ENCODE measurements around the gene PCYT1A. TPM values are rescaled to one million over a fixed set of nuclear protein-coding genes. Genes with fewer than 3 reads are reported as not detected.
"Not testable (repeated sequence)": the region's sequence is repeated elsewhere in the genome, so short reads cannot be mapped to it uniquely, and the experiment has no call there.

The PCYT1A gene
- total RNA-seq, 2 donors from 2014 or later: 52.0 to 56.9 TPM

DNA sequence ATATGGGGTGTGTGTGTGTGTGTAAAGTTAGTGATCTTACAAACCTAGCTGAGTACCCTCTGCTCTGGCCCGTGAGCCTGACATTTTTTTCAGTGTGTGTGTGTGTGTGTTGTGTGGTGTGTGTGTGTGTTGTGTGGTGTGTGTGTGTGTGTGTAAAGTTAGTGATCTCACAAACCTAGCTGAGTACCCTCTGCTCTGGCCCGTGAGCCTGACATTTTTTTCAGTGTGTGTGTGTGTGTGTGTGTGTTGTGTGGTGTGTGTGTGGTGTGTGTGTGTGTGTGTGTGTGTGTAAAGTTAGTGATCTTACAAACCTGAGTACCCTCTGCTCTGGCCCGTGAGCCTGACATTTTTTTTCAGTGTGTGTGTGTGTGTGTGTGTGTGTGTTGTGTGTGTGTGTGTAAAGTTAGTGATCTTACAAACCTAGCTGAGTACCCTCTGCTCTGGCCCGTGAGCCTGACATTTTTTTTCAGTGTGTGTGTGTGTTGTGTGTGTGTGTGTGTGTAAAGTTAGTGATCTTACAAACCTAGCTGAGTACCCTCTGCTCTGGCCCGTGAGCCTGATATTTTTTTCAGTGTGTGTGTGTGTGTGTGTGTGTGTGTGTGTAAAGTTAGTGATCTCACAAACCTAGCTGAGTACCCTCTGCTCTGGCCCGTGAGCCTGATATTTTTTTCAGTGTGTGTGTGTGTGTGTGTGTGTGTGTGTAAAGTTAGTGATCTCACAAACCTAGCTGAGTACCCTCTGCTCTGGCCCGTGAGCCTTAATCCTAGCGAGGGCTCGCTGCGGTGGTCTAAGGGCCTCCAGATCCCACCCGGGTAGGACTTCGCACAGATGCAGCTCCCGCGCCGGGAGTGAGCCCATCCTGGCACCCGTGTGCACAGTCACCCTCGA, 29.5 kb upstream of the PCYT1A start:
- H3K27ac Mint-ChIP-seq: peak overlapping the region; percentile 89
- peak overlapping the region; percentile 96 to 97 for H3K4me3 Mint-ChIP-seq
- not testable (repeated sequence) for H3K9me3 Mint-ChIP-seq; ATAC-seq (replicated peaks in 1 of 2); H3K36me3 Mint-ChIP-seq (ENCODE audit: insufficient read depth in 2 of 2); DNase-seq; H3K4me1 Mint-ChIP-seq (ENCODE audit: low read depth); H3K27me3 Mint-ChIP-seq (ENCODE audit: low read depth)

DNA sequence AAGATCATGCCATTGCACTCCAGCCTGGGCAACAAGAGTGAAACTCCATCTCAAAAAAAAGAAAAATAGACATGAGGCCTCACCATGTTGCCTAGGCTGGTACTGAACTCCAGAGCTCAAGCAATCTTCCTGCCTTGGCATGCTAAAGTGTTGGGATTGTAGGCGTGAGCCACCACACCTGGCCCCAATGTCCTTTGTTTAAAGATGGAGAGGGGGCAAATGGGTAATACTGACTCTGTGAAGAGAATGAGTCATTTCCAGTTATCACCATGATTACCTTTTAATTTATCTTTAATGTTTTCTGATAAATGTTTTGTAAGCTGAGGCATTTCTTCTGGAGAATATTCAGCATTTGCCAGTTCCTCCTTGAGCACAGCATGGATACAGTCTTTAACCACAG, 28.3 kb upstream of the PCYT1A start:
- H3K36me3 Mint-ChIP-seq (ENCODE audit: insufficient read depth in 2 of 2): peaks cover 2 to 5% of the 10 kb centered on the region in 2 donors
- no peaks in the 10 kb centered on the region for H3K9me3 Mint-ChIP-seq
- no peak overlapping the region for H3K27ac Mint-ChIP-seq
- no peaks in the 10 kb centered on the region for H3K27me3 Mint-ChIP-seq (ENCODE audit: low read depth)
- ATAC-seq (replicated peaks in 1 of 2): no peak
- peaks cover 6% of the 10 kb centered on the region for H3K4me1 Mint-ChIP-seq (ENCODE audit: low read depth)
- no peak overlapping the region for H3K4me3 Mint-ChIP-seq
- no peak for DNase-seq

DNA sequence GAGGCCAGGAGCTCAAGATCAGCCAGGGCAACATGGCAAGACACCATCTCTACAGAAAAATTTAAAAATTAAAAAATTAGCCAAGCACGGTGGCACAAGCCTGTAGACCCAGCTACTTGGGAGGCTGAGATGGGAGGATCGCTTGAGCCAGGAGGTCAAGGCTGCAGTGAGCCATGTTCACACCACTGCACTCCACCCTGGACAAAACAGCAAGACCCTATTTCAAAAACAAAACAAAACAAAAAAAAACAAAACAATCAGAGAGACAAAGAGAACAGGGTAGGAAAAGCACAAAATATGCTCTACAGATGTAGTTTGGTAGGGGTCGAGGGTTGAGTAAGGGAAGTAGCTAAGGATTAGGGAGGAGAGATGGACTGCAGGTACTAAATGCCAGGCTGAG, 27.1 kb upstream of the PCYT1A start:
- DNase-seq (no peak), ATAC-seq (replicated peaks in 1 of 2) (no peak)
- Mint-ChIP-seq H3K4me1 (ENCODE audit: low read depth) (peaks cover 5% of the 10 kb centered on the region), H3K27ac (no peak overlapping the region), H3K4me3 (no peak overlapping the region), H3K36me3 (ENCODE audit: insufficient read depth in 2 of 2) (peaks cover 2 to 5% of the 10 kb centered on the region in 2 donors), H3K9me3 (no peaks in the 10 kb centered on the region), H3K27me3 (ENCODE audit: low read depth) (no peaks in the 10 kb centered on the region)

DNA sequence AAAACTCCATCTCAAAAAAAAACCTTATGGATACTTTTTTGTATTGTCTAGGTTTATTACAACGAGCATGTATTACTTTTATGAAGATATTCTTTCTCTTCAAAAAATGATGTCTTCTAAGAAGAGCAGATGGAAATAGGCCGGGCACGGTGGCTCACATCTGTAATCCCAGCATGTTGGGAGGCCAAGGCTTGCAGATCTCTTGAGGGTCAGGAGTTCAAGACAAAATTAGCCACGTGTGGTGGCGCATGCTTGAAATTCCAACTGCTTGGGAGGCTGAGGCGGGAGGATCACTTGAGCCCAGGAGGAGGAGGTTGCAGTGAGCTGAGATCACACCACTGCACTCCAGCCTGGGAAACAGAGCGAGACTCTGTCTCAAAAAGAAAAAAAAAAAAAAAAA, 26.6 kb upstream of the PCYT1A start:
- not testable (repeated sequence) for H3K27me3 Mint-ChIP-seq (ENCODE audit: low read depth); H3K27ac Mint-ChIP-seq; H3K36me3 Mint-ChIP-seq (ENCODE audit: insufficient read depth in 2 of 2); H3K9me3 Mint-ChIP-seq; ATAC-seq (replicated peaks in 1 of 2); H3K4me1 Mint-ChIP-seq (ENCODE audit: low read depth); DNase-seq; H3K4me3 Mint-ChIP-seq

DNA sequence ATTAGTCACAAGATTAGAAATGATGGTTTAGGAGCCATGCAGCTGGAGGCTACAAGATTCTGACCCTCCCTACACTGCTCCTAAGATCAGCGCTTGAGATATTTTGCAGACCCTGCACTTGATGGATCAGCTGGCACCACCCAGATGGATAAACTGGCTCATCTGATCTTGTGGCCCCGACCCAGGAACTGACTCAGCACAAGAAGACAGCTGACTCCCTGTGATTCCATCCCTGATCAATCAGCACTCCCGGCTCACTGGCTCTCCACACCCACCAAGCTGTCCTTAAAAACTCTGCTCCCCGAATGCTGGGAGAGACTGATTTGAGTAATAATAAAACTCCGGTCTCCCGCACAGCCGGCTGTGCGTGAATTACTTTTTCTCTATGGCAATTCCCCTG, 15.4 kb upstream of the PCYT1A start:
- not testable (repeated sequence) for H3K27ac Mint-ChIP-seq; H3K4me3 Mint-ChIP-seq; H3K4me1 Mint-ChIP-seq (ENCODE audit: low read depth); DNase-seq; ATAC-seq (replicated peaks in 1 of 2); H3K36me3 Mint-ChIP-seq (ENCODE audit: insufficient read depth in 2 of 2); H3K9me3 Mint-ChIP-seq; H3K27me3 Mint-ChIP-seq (ENCODE audit: low read depth)

GRCh38 chr3:196302551-196302950, 15.0 kb upstream of the PCYT1A start:
- H3K27ac Mint-ChIP-seq; H3K4me1 Mint-ChIP-seq (ENCODE audit: low read depth); H3K9me3 Mint-ChIP-seq; ATAC-seq (replicated peaks in 1 of 2); H3K27me3 Mint-ChIP-seq (ENCODE audit: low read depth); DNase-seq; H3K4me3 Mint-ChIP-seq; H3K36me3 Mint-ChIP-seq (ENCODE audit: insufficient read depth in 2 of 2): not testable (repeated sequence)

DNA sequence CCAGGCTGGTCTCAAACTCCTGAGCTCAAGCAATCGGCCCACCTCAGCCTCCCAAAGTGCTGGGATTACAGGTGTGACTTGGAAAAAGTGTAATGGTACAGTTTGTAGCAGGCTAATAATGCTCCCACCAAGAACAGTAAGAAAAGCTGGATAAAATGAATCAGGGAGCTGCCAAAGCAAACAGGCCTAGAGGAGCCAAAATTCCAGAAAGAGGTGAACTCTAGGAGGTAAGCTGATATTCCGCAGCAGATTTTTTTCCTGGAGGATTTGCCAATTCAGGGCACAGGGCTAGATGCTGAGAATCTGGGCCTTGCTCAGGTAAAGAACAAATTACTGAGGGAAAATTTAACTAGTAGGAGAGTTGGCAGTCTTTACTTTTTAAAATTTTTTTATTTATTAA, 11.0 kb upstream of the PCYT1A start:
- H3K4me3 Mint-ChIP-seq: no peak overlapping the region
- H3K27ac Mint-ChIP-seq: no peak overlapping the region
- H3K27me3 Mint-ChIP-seq (ENCODE audit: low read depth): no peaks in the 10 kb centered on the region
- H3K9me3 Mint-ChIP-seq: no peaks in the 10 kb centered on the region
- H3K4me1 Mint-ChIP-seq (ENCODE audit: low read depth): no peaks in the 10 kb centered on the region
- H3K36me3 Mint-ChIP-seq (ENCODE audit: insufficient read depth in 2 of 2): peaks cover 2 to 3% of the 10 kb centered on the region in 2 donors
- DNase-seq (no peak), ATAC-seq (replicated peaks in 1 of 2) (no peak)

GRCh38 chr3:196292286-196292923, 4.9 kb upstream of the PCYT1A start:
- Mint-ChIP-seq H3K36me3 (ENCODE audit: insufficient read depth in 2 of 2) (peaks cover 3 to 4% of the 10 kb centered on the region in 2 donors), H3K9me3 (no peaks in the 10 kb centered on the region), H3K4me1 (ENCODE audit: low read depth) (no peaks in the 10 kb centered on the region), H3K27ac (no peak overlapping the region), H3K27me3 (ENCODE audit: low read depth) (no peaks in the 10 kb centered on the region), H3K4me3 (no peak overlapping the region)
- ATAC-seq (replicated peaks in 1 of 2) (no peak), DNase-seq (no peak)

GRCh38 chr3:196288141-196288460, 575 bp upstream of the PCYT1A start:
- Mint-ChIP-seq H3K27me3 (ENCODE audit: low read depth) (no peaks in the 10 kb centered on the region), H3K4me3 (peak overlapping the region; percentile 98 to 99), H3K27ac (peak overlapping the region; percentile 99), H3K4me1 (ENCODE audit: low read depth) (peaks cover 31% of the 10 kb centered on the region), H3K9me3 (no peaks in the 10 kb centered on the region), H3K36me3 (ENCODE audit: insufficient read depth in 2 of 2) (peaks cover 6 to 9% of the 10 kb centered on the region in 2 donors)
- DNase-seq (no peak), ATAC-seq (replicated peaks in 1 of 2) (no peak)

DNA sequence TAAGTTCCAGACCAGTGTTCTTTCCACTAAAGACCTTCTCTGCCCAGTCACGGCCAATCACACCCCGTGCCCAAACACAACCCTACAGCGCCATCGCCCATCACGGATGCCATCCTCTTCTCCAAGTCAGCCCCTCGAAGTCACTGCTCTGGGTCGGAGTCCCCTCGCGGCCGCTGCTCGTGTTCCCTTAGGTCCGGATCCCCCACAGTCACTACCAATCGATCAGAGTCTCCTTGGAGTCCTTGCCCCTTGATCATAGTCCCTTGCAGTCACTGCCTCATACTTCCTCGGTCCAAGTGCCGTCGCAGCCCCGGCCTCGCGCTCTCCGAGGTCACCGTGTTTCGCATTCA, 461 bp downstream of the PCYT1A start:
- H3K4me3 Mint-ChIP-seq: peak overlapping the region; percentile 98 to 99
- H3K9me3 Mint-ChIP-seq: no peaks in the 10 kb centered on the region
- ATAC-seq (replicated peaks in 1 of 2): peak; percentile 54 to 61
- peaks cover 6 to 9% of the 10 kb centered on the region in 2 donors for H3K36me3 Mint-ChIP-seq (ENCODE audit: insufficient read depth in 2 of 2)
- peaks cover 33% of the 10 kb centered on the region for H3K4me1 Mint-ChIP-seq (ENCODE audit: low read depth)
- H3K27ac Mint-ChIP-seq: peak overlapping the region; percentile 99
- peak in 1 of 2 donors; percentile 48 for DNase-seq
- no peaks in the 10 kb centered on the region for H3K27me3 Mint-ChIP-seq (ENCODE audit: low read depth)

DNA sequence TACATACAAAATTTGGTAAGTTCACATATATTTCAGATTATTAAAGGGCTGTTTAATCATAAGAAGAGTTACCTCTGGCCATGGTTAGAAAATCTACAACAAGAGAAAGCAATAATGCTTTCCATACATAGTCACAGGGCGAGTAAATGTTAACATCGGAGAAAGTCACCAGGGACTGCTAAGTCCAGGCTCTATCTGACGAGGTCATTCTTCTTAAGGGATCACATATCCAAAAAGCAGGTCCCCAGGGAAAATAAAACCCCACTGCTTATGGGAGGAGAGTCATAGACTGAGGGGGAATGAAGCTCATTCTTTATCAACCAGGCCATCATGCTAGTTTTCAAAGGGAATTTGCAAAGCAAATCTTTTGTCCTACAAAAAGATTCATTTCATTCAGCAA, 3.1 kb downstream of the PCYT1A start:
- H3K27ac Mint-ChIP-seq: peak overlapping the region; percentile 29
- peaks cover 59% of the 10 kb centered on the region for H3K4me1 Mint-ChIP-seq (ENCODE audit: low read depth)
- peaks cover 7 to 9% of the 10 kb centered on the region in 2 donors for H3K36me3 Mint-ChIP-seq (ENCODE audit: insufficient read depth in 2 of 2)
- H3K9me3 Mint-ChIP-seq: no peaks in the 10 kb centered on the region
- ATAC-seq (replicated peaks in 1 of 2): no peak
- no peaks in the 10 kb centered on the region for H3K27me3 Mint-ChIP-seq (ENCODE audit: low read depth)
- no peak for DNase-seq
- peak overlapping the region in 1 of 2 donors; percentile 36 for H3K4me3 Mint-ChIP-seq

GRCh38 chr3:196281962-196282361, 5.6 kb downstream of the PCYT1A start:
- no peaks in the 10 kb centered on the region for H3K27me3 Mint-ChIP-seq (ENCODE audit: low read depth)
- H3K9me3 Mint-ChIP-seq: no peaks in the 10 kb centered on the region
- H3K4me3 Mint-ChIP-seq: no peak overlapping the region
- H3K36me3 Mint-ChIP-seq (ENCODE audit: insufficient read depth in 2 of 2): peaks cover under 1 to 6% of the 10 kb centered on the region in 2 donors
- ATAC-seq (replicated peaks in 1 of 2) (no peak), DNase-seq (no peak)
- peaks cover 84% of the 10 kb centered on the region for H3K4me1 Mint-ChIP-seq (ENCODE audit: low read depth)
- H3K27ac Mint-ChIP-seq: no peak overlapping the region

GRCh38 chr3:196280689-196281440, 6.7 kb downstream of the PCYT1A start:
- peak; percentile 49 to 52 for DNase-seq
- Mint-ChIP-seq H3K36me3 (ENCODE audit: insufficient read depth in 2 of 2) (peaks cover 0 to 6% of the 10 kb centered on the region in 2 donors), H3K4me3 (peak overlapping the region; percentile 1 to 48)

More at GRCh38 chr3:196280689-196281440, 6.7 kb downstream of the PCYT1A start:
- ATAC-seq (replicated peaks in 1 of 2): peak; percentile 61 to 63
- no peaks in the 10 kb centered on the region for H3K27me3 Mint-ChIP-seq (ENCODE audit: low read depth)
- peaks cover 81% of the 10 kb centered on the region for H3K4me1 Mint-ChIP-seq (ENCODE audit: low read depth)
- no peaks in the 10 kb centered on the region for H3K9me3 Mint-ChIP-seq
- H3K27ac Mint-ChIP-seq: peak overlapping the region; percentile 3

Measured in activated T-cell treated with anti-CD3 and anti-CD28 coated beads, Interleukin-2, amount 50 U/mL, for 72 hours (primary cell).